GM19240 (cell line): ENCODE results near the gene CHRNG.

Experiments
- DNase-seq: peaks from one replicate; pipeline ENCODE4 v3.0.0; 2011; ENCODE audit warnings: low spot score; ENCODE audit not compliant: insufficient read length

Gene CHRNG, protein sequence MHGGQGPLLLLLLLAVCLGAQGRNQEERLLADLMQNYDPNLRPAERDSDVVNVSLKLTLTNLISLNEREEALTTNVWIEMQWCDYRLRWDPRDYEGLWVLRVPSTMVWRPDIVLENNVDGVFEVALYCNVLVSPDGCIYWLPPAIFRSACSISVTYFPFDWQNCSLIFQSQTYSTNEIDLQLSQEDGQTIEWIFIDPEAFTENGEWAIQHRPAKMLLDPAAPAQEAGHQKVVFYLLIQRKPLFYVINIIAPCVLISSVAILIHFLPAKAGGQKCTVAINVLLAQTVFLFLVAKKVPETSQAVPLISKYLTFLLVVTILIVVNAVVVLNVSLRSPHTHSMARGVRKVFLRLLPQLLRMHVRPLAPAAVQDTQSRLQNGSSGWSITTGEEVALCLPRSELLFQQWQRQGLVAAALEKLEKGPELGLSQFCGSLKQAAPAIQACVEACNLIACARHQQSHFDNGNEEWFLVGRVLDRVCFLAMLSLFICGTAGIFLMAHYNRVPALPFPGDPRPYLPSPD

DNA sequence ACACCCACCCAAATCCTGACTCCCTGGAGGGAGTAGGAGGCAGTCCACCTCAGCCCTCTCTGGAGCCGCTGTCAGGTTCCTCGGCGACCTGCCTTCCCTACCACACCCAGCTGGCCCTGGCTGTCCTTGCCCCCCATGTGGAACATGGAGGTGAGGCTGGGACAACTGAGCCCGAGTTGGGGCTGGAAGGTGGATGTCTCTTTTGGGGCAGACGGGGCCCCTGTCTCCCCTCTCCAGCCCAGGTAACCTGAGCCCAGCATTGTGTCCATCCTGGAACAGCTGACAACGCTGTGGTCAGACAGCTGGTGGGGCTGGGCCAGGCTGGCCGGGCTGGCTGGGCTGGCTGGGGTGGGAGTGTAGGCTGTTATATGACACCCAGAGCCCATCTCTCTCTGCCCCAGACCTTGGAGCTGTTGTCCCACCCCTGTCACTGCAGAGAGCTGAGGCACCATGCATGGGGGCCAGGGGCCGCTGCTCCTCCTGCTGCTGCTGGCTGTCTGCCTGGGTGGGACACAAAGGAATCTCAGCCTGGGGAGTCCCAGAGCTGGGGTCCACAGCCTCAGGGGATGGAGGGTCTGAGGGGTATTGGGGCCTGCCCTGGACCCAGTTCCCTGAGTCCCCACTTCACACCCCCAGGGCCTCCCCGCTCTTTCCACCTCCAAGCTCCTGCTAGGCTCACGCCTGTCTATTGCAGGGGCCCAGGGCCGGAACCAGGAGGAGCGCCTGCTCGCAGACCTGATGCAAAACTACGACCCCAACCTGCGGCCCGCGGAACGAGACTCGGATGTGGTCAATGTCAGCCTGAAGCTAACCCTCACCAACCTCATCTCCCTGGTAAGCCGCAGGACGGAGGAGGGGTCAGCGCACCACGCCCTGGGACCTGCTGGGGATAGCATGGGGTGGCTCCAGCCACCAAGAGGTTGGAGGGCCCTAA, at the start of gene CHRNG:
TSS of gene CHRNG (plus strand) at position 395 of the 934 bp plus-strand sequence. CDS start at position 451, 56 bp downstream.
- DNase-seq, result no peak

DNA sequence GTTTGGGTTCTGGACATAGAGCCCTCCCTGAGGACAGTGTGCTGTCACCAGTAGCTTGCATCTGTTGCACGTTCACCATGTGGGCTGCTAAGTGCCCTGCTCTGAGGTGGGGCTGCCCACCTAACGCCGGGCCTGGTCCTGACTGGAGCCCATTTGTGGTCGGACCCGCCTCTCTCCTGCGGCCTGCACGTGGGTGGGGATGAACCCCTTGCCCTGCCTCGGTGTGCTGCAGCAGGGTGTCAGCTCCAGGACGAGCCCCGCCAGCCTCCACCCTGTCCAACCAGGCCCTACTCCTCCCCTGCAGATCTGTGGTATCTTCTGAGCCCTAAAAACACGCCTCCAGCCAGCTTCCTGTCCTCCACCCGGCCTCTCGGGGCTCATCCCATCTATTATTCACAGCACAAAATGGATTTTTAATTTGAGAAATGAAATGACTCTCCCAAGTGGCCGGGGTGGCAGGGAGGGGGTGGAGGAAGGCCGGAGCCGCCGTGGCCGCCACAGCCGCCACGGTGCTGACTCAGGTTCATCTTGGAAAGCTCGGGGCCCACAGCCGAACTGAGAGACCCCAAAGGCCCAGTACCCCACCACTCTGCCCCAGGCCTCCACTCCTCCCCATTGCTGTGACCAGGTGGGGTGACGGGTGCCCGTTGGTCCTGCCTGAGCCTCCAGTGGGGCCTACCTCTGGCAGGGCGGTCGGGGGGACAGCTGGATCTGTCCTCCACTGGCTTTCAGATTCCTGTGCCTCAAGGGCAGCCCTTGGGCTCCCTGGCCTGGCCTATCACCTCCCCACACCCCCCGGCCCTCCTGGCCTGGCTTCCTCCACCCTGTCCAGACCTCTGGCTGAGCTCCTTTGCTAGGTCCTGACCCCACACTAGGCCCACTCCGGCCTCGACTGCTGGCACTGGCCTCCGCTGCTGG, 49.0 kb upstream of the CHRNG start:
- DNase-seq, result no peak

DNA sequence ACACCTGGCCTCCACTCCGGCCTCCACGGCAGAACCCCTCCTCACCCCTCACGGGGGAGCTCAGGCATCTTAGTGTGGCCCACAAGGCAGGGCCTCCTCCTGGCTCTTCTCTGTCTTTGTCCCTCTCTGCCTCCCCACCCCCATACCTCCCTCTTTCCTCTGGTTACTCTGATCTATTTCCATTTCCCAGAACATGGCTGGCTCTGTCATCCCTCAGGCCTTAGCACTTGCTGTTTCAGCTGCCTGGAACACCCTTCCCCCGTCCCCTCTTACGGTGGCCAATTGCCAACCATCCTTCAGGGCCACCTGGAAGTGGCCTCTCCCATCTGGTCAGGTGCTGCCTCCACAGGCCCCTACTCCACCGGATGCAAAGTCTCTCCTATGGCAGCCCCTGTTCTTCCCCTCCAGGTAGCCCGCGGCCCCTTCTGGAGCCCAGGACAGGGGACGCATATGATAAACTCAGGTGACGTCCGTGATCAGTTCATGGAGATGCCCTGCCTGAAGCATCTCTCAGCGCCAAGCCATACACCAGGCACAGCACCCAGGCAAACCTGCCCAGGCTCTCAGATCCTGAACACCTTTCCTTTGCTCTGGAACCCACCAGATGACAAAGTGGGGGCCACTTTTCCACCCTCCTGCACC, 48.2 kb upstream of the CHRNG start:
- no peak for DNase-seq

- no peak for DNase-seq
These were observed 47.1 kb upstream of the CHRNG start for GRCh38 chr2:232492236-232492848.

DNA sequence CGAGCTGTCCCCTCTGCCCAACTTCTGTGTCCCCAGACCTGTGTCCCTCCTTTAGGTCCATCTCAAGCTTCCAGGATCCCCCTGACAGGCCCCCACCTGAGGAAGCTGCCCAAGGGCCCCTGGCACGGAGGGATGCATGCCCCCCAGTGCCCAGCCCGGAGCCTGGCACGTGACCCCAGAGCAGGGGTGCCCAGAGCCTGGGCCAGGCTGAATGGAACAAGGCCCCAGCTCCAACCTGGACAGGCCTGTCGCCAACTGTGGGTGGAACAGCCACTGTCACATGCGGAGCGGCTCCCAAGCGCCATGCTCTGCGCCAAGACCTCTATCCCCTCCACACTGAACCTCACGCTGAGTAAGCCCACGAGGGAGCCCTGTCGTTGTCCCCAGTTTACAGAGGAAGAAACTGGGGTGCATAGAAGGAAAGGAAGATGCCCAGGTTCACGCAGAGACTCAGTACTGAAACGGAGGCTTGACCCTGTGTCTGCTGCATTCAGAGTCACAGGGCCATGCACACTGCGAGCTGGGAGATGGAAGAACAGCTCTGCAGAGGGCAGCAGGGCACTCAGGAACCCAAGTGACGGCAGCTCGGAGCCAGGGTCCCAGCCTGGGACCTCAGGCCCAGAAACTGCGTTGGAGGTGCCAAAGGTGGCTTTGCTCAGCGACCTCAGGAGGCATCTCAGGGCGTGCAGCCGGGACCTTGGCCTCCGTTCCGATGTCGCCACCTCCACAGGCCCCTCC, 46.4 kb upstream of the CHRNG start:
- no peak for DNase-seq

GRCh38 chr2:232493701-232494474, 45.6 kb upstream of the CHRNG start:
- DNase-seq, result no peak

DNA sequence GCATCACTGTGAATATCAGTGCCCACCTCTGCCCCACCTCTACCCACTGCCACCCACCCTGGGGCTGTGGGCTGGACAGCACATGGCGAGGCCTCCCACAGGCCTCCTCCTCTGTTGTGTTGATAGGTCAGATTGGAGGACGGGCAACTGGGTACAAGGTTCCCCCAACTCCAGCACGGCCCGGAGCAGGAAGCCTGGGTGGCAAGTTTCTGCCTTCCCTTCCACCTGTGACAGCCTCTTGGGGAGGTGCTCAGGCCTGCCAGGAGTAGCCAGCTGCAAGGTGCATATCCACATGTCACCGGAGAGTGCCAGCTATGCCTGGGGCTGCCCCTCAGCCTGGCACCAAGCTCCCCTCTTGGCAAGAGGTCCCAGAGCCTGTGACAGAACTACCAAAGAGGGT, 45.0 kb upstream of the CHRNG start:
- no peak for DNase-seq

DNA sequence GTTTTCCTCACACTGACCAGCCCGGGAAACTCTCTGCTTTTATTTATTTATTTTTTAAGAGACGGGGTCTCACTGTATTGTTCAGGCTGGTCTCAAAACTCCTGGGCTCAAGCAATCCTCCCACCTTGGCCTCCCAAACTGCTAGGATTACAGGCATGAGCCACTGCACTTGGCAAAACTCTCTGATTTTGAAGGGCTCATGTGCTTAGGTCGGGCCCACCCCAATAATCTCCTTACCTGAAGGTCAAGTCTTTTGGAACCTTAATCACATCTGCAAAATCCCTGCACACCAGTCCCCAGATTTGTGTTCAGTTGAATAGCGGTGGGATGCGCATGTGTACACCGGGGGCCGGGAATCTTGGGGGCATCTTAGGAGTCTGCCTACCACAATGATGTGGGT, 44.2 kb upstream of the CHRNG start:
- DNase-seq, result no peak

GRCh38 chr2:232496501-232497270, 42.8 kb upstream of the CHRNG start:
- no peak for DNase-seq

GRCh38 chr2:232497348-232497747, 42.1 kb upstream of the CHRNG start:
- no peak for DNase-seq

- DNase-seq, result no peak
These were observed 41.0 kb upstream of the CHRNG start for GRCh38 chr2:232498452-232498851.

- no peak for DNase-seq
These were observed 38.1 kb upstream of the CHRNG start for GRCh38 chr2:232501331-232501771.

GRCh38 chr2:232501794-232502390, 37.6 kb upstream of the CHRNG start:
- DNase-seq, result no peak

DNA sequence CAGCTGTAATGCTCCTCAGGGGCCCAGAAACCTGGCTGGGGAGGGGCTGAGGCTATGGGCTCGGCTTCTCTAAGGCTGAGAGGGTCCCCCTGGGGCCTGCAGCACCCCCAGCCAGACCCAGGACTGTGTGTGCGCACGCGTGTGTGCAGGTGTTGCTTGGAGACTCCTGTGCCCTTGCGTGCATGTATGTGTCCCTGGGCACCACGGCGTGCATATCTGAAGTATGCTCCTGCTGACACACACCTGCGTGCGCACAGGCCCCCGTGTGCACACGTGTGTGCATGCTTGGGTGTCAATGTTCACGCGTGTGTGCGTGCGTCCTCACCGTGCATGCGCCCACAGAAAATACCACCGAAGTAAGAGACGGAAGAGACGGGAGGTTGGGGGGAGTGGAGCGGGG, 37.0 kb upstream of the CHRNG start:
- no peak for DNase-seq

DNA sequence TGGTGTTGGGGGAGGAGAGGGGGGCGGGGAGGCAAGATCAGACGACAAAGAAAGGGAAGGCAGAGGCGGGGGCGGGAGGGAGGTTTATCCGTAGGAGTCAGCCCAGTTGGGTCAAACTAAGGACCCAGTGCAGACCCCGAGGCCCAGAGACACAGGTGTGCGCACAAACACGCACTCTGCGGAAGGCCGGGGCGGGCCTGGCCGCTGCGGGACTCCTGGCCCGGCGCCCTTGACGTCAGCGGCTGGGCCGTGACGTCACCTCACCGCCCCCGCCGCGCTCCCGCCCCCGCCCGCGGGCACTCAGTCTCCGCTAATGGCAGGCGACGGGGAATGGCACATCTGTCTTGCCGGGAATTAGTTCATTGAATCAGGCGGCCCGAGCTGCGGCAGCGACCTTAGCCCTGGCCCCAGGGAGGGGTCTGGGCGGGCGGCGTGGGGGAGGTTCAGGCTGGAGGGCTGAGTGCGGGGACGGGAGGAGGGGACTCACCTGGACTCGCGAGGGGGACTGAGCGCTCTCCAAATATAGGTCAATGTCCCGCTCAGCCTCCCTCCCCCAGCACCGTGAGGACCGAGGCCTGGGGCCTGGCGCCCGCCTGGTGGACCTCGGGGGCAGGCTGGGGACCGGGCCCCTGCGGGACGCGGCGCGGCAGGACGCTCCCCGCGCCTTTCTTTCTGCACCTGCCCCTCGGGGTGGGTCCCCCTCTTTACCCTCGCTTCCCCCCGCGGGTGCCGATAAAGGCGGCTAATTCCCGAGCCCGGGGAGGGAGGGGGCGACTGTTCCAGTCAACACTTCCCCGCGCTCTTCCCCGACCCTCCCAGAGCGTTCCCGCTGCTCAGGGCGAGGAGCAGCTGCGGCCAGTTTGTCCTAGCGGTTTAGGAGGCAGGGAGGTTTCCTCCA, 36.3 kb upstream of the CHRNG start:
- no peak for DNase-seq

- no peak for DNase-seq
These were observed 35.6 kb upstream of the CHRNG start for GRCh38 chr2:232503809-232504323.
